Activated CD4-positive, CD25-positive, alpha-beta regulatory T cell treated with anti-CD3 and anti-CD28 coated beads, Interleukin-2, amount 50 U/mL, for 24 hours (primary cell): ENCODE measurements around the gene LAIR1.

Source experiments
- ATAC-seq, 2 donors: fragments of 150-1000 bp; cut with Tn5 transposase; one replicate each; pipeline ENCODE4 v1.10.0; 2021; ENCODE audit warnings: mild to moderate bottlenecking in 1 of 2, moderate library complexity in 1 of 2

Gene LAIR1

GRCh38 chr19:54317108-54317964 lies 47.4 kb downstream of the LAIR1 start:
- ATAC-seq = no peak

GRCh38 chr19:54316746-54317107 lies 48.0 kb downstream of the LAIR1 start:
- no peak for ATAC-seq

GRCh38 chr19:54315956-54316355 lies 48.8 kb downstream of the LAIR1 start:
- ATAC-seq = no peak

GRCh38 chr19:54312436-54313377 lies 52.0 kb downstream of the LAIR1 start, which contains the start of gene LILRA5:
Gene LILRA5 (minus strand): TSS chr19:54313166. CDS start chr19:54313019, 147 bp downstream.
- ATAC-seq = peak in 1 of 2 donors; percentile 24

GRCh38 chr19:54312011-54312410 lies 52.7 kb downstream of the LAIR1 start:
- ATAC-seq = no peak

GRCh38 chr19:54311486-54311885 lies 53.2 kb downstream of the LAIR1 start:
- ATAC-seq = no peak

GRCh38 chr19:54310543-54310942 lies 54.2 kb downstream of the LAIR1 start:
- no peak for ATAC-seq

GRCh38 chr19:54309811-54310210 lies 54.9 kb downstream of the LAIR1 start:
- ATAC-seq = no peak

- ATAC-seq = no peak
These were observed 57.2 kb downstream of the LAIR1 start for GRCh38 chr19:54307389-54308020.

GRCh38 chr19:54305141-54305540 lies 59.6 kb downstream of the LAIR1 start:
- no peak for ATAC-seq

GRCh38 chr19:54302257-54302656 lies 62.5 kb downstream of the LAIR1 start:
- no peak for ATAC-seq
